BLaER1 (cell line): ENCODE results near the gene RPS26.
"Not testable (repeated sequence)": the region's sequence is repeated elsewhere in the genome, so short reads cannot be mapped to it uniquely, and the experiment has no call there.

Experiments
- H3K27ac ChIP-seq: shearing (Covaris generic); formaldehyde crosslinking; 2 replicates; pipeline ENCODE4 v1.8.1; 2022
- H3K27me3 ChIP-seq: shearing (Covaris generic); formaldehyde crosslinking; 2 replicates; pipeline ENCODE4 v1.8.1; 2022
- H3K36me3 ChIP-seq: shearing (Covaris generic); formaldehyde crosslinking; 2 replicates; pipeline ENCODE4 v1.8.1; 2022
- H3K4me1 ChIP-seq: shearing (Covaris generic); formaldehyde crosslinking; 2 replicates; pipeline ENCODE4 v1.8.1; 2022
- H3K4me2 ChIP-seq: shearing (Covaris generic); formaldehyde crosslinking; 2 replicates; pipeline ENCODE4 v1.8.1; 2022
- H3K4me3 ChIP-seq: shearing (Covaris generic); formaldehyde crosslinking; 2 replicates; pipeline ENCODE4 v1.8.1; 2022
- H3K9ac ChIP-seq: shearing (Covaris generic); formaldehyde crosslinking; 2 replicates; pipeline ENCODE4 v1.8.1; 2022
- H3K9me3 ChIP-seq: shearing (Covaris generic); formaldehyde crosslinking; 2 replicates; pipeline ENCODE4 v1.8.1; 2022
- H4K20me1 ChIP-seq: shearing (Covaris generic); formaldehyde crosslinking; 2 replicates; pipeline ENCODE4 v1.8.1; 2022
- Cebpa-rat ChIP-seq: shearing (Covaris generic); IDR thresholded peaks from 2 replicates; pipeline ENCODE4 v1.8.1; 2022

Gene RPS26

DNA sequence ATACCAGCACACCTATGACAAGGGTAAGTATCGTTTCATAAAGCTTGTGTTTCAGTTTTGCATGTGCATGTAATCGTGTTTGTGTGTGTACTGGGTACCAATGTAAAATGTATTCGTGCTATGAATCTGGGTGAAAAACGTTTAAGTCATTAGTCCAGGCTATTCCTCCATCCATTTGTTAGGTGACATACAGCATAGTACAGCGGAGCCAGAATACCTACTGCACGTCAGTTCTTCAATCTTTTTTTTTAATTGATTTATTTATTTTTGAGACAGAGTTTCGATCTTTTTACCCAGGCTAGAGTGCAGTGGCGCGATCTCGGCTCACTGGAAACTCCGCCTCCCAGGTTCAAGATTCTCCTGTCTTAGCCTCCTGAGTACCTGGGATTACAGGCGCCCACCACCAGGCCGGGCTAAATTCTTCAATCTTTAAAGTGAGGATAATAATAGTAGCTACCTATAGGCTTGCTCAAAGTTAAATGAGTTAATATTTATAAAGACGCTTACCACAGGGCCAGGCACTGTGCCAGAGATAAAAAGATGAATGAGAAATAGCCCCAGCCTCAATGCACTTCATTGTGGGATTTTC, 661 bp upstream of the RPS26 start:
- no peak for TF ChIP-seq Cebpa-rat
- H3K9me3 ChIP-seq: no peaks in the 10 kb centered on the region
- peak overlapping the region; percentile 58 for H3K4me3 ChIP-seq
- H3K4me1 ChIP-seq: peaks cover 22% of the 10 kb centered on the region
- H3K9ac ChIP-seq: peak overlapping the region; percentile 69
- peaks cover 32% of the 10 kb centered on the region for H4K20me1 ChIP-seq
- H3K27me3 ChIP-seq: no peaks in the 10 kb centered on the region
- H3K4me2 ChIP-seq: peak overlapping the region; percentile 82
- peak overlapping the region; percentile 68 for H3K27ac ChIP-seq
- H3K36me3 ChIP-seq: peaks cover 56% of the 10 kb centered on the region

DNA sequence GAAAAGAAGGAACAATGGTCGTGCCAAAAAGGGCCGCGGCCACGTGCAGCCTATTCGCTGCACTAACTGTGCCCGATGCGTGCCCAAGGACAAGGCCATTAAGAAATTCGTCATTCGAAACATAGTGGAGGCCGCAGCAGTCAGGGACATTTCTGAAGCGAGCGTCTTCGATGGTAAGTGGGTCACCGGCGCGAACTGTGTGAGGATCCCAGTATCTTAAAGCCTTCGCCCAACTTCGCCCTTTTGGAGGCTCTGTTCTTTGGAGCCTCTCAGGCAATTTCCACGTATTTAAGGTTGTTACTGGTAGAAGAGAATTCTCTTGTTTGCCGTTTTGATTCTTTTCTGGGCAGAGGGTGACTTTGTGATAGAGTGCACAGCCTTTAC, 704 bp downstream of the RPS26 start:
- Histone ChIP-seq H3K4me1 (peaks cover 31% of the 10 kb centered on the region), H3K9ac (peak overlapping the region; percentile 98), H3K27ac (peak overlapping the region; percentile 100), H3K36me3 (peaks cover 51% of the 10 kb centered on the region), H3K4me3 (peak overlapping the region; percentile 82), H3K4me2 (peak overlapping the region; percentile 89), H4K20me1 (peaks cover 32% of the 10 kb centered on the region)
- not testable (repeated sequence) for H3K27me3 ChIP-seq, H3K9me3 ChIP-seq

DNA sequence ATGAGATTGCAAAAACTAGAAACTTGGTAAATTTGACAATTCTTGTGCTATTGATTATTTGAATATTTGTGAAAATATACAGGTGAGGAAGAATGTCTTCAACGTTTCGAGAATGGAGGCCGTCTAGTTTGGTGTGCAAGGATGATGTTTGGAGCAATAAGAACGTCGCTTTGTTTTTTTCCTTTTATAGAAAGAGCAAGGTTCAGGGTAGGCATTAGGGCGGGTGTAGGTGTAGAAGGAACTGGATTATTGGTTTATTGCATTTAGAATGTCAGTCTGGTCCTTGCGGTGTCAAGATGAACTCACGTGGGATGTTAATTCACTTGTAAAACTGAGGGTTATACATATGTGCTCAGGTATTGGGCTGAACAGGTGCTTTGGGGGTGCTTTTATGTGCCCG, 1.1 kb downstream of the RPS26 start:
- Histone ChIP-seq H3K36me3 (peaks cover 49% of the 10 kb centered on the region), H3K27ac (peak overlapping the region; percentile 100)
- TF ChIP-seq Cebpa-rat: no peak

DNA sequence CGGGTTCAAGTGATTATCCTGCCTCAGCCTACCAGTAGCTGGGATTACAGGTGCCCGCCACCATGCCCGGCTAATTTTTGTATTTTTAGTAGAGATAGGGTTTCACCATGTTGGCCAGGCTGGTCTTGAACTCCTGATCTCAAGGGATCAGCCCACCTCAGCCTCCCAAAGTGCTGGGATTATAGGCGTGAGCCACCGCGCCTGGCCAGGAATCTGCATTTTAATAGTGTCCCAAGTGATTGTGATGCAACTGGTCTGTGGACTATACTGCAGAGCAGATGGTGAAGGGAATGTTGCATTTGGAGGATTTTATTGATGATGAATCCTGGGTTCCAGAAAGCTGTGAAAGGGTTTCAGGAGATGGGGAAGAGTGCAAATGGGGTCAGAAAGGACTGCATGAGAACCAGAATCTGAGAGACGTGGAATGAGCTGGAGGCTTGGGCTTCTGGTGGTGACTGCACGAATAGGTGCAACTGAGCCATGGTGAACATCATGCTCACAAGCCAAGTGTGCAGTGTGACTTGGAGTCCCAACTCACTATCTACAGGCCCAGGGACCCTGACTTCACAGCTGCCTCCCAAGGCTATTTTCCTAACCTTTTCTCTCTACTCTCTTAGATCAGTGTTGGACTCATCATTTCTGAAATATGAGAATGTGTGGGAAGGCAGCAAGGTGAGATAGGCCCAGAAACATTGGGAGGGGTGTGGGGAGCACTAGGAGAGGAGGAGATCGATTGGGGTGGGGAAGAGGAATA, 4.5 kb downstream of the RPS26 start:
- peaks cover 32% of the 10 kb centered on the region for H4K20me1 ChIP-seq
- H3K27ac ChIP-seq: no peak overlapping the region; the same call in 1 of the 2 replicates
- no peak overlapping the region for H3K9ac ChIP-seq
- TF ChIP-seq Cebpa-rat: no peak
- H3K4me1 ChIP-seq: peaks cover 23% of the 10 kb centered on the region
- no peaks in the 10 kb centered on the region for H3K9me3 ChIP-seq
- H3K4me2 ChIP-seq: no peak overlapping the region
- H3K4me3 ChIP-seq: no peak overlapping the region
- H3K36me3 ChIP-seq: peaks cover 43% of the 10 kb centered on the region
- no peaks in the 10 kb centered on the region for H3K27me3 ChIP-seq

More for the DNA sequence above, 1.1 kb downstream of the RPS26 start:
- Histone ChIP-seq H3K4me2 (peak overlapping the region; percentile 89), H3K4me3 (peak overlapping the region; percentile 82), H3K9ac (peak overlapping the region; percentile 98), H4K20me1 (peaks cover 32% of the 10 kb centered on the region), H3K27me3 (no peaks in the 10 kb centered on the region), H3K9me3 (no peaks in the 10 kb centered on the region), H3K4me1 (peaks cover 31% of the 10 kb centered on the region)

DNA sequence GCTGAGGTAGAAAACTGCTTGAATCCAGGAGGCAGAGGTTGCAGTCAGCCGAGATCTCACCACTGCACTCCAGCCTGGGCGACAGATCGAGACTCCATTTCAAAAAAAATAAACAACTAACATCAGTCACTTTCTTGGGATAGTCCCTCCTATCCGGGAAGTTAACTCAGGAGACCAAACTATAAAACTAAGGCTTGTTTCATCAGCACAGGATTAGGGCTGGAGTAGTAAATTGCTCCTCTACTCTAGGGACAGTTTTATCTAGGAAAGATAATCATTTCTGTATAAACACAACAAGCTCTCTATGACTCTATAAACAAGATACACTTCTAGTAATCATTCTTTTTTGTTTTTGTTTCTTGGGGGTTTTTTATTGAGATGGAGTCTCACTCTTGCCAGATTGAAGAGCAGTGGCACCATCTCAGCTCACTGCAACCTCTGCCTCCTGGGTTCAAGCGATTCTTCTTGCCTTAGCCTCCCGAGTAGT, 11.7 kb downstream of the RPS26 start:
- Histone ChIP-seq H4K20me1 (no peaks in the 10 kb centered on the region), H3K4me3 (no peak overlapping the region), H3K4me2 (no peak overlapping the region), H3K9ac (no peak overlapping the region), H3K36me3 (no peaks in the 10 kb centered on the region), H3K9me3 (no peaks in the 10 kb centered on the region), H3K4me1 (no peaks in the 10 kb centered on the region), H3K27ac (no peak overlapping the region), H3K27me3 (no peaks in the 10 kb centered on the region)
- no peak for TF ChIP-seq Cebpa-rat

DNA sequence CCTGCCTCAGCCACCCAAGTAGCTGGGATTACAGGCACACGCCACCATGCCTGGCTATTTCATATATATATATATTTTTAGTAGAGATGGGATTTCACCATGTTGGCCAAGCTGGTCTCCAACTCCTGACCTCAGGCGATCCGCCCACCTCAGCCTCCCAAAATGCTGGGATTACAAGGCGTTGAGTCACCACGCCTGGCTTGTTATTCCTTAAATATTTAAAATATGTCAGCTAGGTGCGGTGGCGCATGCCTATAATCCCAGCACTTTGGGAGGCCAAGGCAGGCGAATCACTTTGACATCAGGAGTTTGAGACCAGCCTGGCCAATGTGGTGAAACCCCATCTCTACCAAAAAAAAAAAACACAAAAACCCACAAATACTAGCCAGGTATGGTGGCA, 18.2 kb downstream of the RPS26 start:
- H3K27ac ChIP-seq, H3K4me3 ChIP-seq, H3K4me1 ChIP-seq, H3K36me3 ChIP-seq, H3K9ac ChIP-seq, H4K20me1 ChIP-seq, H3K27me3 ChIP-seq, H3K9me3 ChIP-seq, H3K4me2 ChIP-seq: not testable (repeated sequence)

DNA sequence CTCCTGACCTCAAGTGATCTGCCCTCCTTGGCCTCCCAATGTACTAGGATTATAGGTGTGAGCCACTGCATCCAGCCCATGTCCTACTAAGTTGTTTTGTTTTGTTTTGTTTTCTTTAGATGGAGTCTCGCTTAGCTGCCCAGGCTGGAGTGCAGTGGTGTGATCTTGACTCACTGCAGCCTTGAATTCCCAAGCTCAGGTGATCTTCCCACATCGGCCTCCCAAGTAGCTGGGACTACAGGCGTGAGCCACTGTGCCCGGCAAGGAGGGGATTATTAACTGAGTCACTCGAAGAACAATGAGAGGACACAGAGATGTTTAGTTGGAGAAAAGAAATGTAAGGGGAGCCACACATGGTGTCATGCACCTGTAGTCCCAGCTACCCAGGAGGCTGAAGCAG, 20.3 kb downstream of the RPS26 start:
- Histone ChIP-seq H3K4me1 (no peaks in the 10 kb centered on the region), H3K9ac (no peak overlapping the region), H3K27ac (no peak overlapping the region), H3K4me2 (no peak overlapping the region), H4K20me1 (no peaks in the 10 kb centered on the region), H3K4me3 (no peak overlapping the region), H3K27me3 (no peaks in the 10 kb centered on the region), H3K9me3 (no peaks in the 10 kb centered on the region), H3K36me3 (no peaks in the 10 kb centered on the region)
- no peak for TF ChIP-seq Cebpa-rat

DNA sequence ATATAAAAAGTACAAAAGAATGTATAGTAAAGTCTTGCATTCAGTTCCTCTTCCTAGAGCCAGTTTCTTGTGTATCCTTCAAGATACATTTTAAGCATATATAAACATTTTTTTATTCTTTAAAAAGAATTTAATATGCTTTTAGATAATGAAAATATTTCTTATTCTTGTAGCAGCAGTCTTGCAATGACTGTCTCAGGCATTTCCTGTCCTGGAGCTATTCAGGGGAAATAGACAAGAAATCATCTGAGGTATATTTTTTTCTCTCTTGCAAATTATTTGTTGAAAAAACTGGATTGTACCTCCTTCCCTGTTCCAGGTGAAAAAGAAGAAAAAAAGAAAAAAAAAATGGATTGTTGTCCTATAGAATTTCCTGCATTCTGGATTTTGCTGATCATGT, 21.3 kb downstream of the RPS26 start:
- Histone ChIP-seq H3K4me1 (no peaks in the 10 kb centered on the region), H3K27ac (no peak overlapping the region), H3K27me3 (no peaks in the 10 kb centered on the region), H3K4me2 (no peak overlapping the region), H3K36me3 (no peaks in the 10 kb centered on the region), H3K9ac (no peak overlapping the region), H3K4me3 (no peak overlapping the region), H4K20me1 (no peaks in the 10 kb centered on the region), H3K9me3 (no peaks in the 10 kb centered on the region)
- no peak for TF ChIP-seq Cebpa-rat

DNA sequence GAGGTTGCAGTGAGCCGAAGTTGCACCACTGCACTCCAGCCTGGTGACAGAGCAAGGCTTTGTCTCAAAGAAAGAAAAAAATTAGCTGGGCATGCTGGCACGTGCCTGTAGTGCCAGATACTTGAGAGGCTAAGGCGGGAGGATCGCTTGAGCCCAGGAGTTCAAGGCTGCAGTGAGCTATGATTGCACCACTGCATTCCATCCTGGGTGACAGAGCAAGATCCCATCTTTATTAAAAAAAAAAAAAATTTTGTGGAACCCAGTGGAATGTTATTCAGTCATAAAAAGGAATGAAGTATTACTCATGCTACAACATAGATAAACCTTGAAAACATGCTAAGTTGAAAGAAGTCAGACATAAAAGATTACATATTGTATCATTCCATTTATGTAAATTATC, 29.9 kb downstream of the RPS26 start:
- TF ChIP-seq Cebpa-rat: no peak
- Histone ChIP-seq H3K27me3 (no peaks in the 10 kb centered on the region), H3K4me1 (no peaks in the 10 kb centered on the region)

DNA sequence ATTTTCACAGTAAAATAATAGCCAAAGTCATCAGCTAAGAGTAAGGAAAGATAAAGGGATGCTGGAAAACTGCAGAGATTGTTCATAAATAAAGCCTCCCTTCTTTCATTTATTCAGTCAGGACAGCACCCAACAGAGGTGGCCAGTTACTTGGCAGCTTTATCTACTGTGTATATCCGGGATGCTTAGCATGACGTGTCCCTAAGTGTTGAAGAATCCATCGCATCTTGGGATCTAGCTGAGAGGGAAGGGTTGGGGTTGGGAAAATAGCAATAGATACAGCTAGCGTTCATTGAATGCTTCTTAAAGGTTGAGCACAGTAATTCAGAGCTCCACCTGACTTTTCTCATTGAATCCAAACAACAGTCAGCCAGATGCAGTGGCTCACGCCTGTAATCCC, 32.7 kb downstream of the RPS26 start:
- no peaks in the 10 kb centered on the region for H3K36me3 ChIP-seq
- no peak overlapping the region for H3K27ac ChIP-seq
- H3K4me3 ChIP-seq: no peak overlapping the region
- TF ChIP-seq Cebpa-rat: no peak
- no peaks in the 10 kb centered on the region for H4K20me1 ChIP-seq
- H3K4me1 ChIP-seq: peaks cover 6% of the 10 kb centered on the region
- H3K9ac ChIP-seq: no peak overlapping the region
- H3K4me2 ChIP-seq: no peak overlapping the region
- no peaks in the 10 kb centered on the region for H3K9me3 ChIP-seq
- peaks cover 15% of the 10 kb centered on the region for H3K27me3 ChIP-seq

More for the DNA sequence above, 29.9 kb downstream of the RPS26 start:
- Histone ChIP-seq H3K36me3 (no peaks in the 10 kb centered on the region), H4K20me1 (no peaks in the 10 kb centered on the region), H3K4me3 (no peak overlapping the region), H3K27ac (no peak overlapping the region), H3K9me3 (no peaks in the 10 kb centered on the region), H3K9ac (no peak overlapping the region), H3K4me2 (no peak overlapping the region)

DNA sequence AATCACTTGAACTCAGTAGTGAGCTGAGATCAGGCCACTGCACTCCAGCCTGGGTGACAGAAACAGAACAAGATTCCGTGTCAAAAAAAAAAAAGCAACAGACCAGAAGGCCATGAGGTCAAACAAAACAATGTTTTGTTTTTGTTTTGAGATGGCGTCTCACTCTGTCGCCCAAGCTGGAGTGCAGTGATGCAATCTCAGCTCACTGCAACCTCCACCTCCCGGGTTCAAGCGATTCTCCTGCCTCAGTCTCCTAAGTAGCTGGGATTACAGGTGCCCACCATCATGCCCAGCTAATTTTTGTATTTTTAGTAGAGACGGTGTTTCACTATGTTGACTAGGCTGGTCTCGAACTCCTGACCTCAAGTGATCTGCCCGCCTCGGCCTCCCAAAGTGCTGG, 36.2 kb downstream of the RPS26 start:
- not testable (repeated sequence) for H3K4me3 ChIP-seq, H3K9ac ChIP-seq, H3K9me3 ChIP-seq, H4K20me1 ChIP-seq, H3K36me3 ChIP-seq, H3K4me2 ChIP-seq, H3K27ac ChIP-seq
- Histone ChIP-seq H3K4me1 (peaks cover 28% of the 10 kb centered on the region), H3K27me3 (peaks cover 42% of the 10 kb centered on the region)
